ENCODE results near the gene SPTAN1.
A peak's percentile ranks its signal among the peaks of the same experiment; 100 is the strongest.
"Not testable (repeated sequence)": the region's sequence is repeated elsewhere in the genome, so short reads cannot be mapped to it uniquely, and the experiment has no call there.

The SPTAN1 gene

GRCh38 chr9:128632486-128632885 is 80.1 kb downstream of the SPTAN1 start:
- DNase-seq (ENCODE audit: low spot score) = no peak

- DNase-seq (ENCODE audit: low spot score) = no peak
Observed at GRCh38 chr9:128633057-128633456, 80.7 kb downstream of the SPTAN1 start.

GRCh38 chr9:128633601-128634000 is 81.2 kb downstream of the SPTAN1 start:
- no peak for DNase-seq (ENCODE audit: low spot score)

GRCh38 chr9:128634111-128634510 is 81.7 kb downstream of the SPTAN1 start:
- no peak for DNase-seq (ENCODE audit: low spot score)

DNA sequence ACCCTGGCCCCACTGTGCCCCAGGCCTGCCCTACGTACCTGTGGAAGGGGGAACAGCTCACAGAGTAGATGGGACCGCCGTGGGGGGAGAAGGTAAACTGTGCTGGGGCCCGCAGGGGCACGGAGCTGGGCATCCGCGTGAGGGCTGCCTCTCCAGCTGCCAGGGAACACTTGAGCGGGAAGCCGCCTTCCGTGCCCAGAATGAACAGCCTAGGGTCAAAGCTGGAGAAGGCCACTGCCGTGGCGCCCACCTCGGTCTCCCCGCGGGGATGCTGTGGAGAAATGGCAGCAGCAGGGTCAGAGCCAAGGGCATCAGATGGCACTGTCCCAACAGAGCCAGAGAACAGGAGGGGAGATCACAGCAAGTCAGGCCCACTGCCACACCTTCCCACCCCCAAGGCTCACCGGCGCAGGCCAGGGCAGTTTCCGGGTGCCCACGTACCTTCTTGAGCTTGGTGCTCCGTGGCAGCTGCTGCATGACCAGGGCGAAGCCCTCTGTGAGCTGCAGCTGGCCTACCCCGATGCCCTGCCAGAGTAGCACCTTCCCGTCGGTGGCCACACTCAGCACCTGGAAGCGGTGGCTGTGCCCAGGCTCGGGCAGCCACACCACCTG is 82.4 kb downstream of the SPTAN1 start:
- no peak for DNase-seq (ENCODE audit: low spot score)

DNA sequence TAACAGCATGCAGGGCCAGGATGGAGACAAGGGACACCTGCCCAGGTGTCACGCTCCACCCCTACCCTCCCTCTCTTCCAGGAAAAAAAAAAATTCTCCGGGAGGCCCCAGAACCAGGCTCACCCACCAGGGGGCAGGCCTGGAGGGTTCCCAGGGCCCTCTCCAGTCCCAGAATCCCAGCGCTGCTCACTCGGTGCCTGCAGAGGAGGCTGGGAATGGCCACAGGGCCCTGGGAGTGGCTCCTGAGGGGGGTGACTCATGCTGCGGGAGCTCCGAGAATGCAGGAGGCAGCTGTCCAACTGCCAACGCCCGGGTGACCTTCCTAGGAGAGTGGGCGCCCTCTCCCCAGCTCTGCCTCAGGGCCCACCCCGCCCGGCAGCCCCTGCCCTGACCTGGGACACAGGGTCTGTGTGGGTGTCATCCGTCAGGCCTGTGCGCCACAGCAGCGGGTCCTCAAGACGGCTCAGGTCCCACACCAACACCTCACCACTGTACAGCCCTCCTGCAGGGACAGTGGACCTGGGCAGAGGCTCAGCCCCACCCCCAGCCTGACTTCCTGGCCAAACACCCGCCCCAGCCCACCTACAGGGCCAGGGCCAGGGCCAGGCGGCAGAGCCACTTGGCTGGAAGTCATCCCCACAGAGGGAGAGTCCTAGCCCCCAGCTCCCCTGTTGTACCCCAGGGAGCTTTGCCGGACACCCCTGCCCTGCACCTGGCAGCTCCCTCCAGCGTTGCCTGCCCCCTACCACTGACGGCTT is 83.1 kb downstream of the SPTAN1 start:
- DNase-seq (ENCODE audit: low spot score) = no peak

- no peak for DNase-seq (ENCODE audit: low spot score)
Observed at GRCh38 chr9:128636024-128636390, 83.6 kb downstream of the SPTAN1 start.

DNA sequence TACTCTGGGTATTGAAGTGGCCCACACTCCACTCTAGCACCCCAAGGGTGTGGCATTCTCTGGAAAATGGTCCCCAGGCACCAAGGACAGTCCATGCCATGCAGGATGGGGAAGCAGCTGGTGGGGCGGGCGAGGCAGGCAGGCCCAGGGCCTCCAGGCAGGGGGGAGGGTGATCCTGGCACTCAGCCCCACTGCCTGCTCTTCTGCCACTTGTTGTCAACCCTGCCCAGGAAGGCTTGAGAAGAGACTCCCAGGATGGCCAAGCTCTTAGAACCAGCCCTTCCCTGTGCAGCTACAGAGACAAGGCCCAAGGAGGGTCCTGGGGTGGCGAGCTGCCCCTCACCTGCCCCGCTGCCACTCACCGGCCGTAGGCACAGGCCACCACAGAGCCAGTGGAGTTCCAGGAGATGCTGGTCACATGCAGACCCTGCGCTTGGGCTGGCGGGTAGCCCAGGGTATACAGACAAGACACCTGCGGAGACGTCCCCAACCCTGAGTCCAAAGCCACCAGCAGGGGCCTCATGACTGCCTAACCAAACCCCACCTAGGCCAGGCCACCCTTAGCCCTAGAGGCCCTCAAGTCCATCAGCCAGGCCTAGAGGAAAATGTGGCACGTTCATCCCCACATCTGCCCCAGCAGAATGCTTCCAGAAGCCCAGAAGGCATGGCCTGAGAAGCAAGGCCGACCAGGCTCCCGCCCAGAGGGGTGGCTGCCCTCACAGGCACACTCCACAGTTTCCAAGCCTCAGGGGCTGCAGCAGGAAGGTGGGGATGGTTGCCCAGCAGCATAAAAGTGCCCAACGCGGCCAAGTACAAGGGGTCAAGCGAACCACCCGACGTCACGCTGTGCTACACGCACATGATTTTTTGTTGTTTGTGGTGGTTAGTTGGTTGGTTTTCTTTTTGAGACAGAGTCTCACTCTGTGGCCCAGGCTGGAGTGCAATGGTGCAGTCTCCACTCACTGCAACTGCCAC is 84.5 kb downstream of the SPTAN1 start:
- DNase-seq (ENCODE audit: low spot score) = no peak

GRCh38 chr9:128637656-128638055 is 85.3 kb downstream of the SPTAN1 start:
- DNase-seq (ENCODE audit: low spot score) = no peak

GRCh38 chr9:128638580-128638979 is 86.2 kb downstream of the SPTAN1 start:
- no peak for DNase-seq (ENCODE audit: low spot score)

GRCh38 chr9:128640603-128641002 is 88.2 kb downstream of the SPTAN1 start:
- no peak for DNase-seq (ENCODE audit: low spot score)

DNA sequence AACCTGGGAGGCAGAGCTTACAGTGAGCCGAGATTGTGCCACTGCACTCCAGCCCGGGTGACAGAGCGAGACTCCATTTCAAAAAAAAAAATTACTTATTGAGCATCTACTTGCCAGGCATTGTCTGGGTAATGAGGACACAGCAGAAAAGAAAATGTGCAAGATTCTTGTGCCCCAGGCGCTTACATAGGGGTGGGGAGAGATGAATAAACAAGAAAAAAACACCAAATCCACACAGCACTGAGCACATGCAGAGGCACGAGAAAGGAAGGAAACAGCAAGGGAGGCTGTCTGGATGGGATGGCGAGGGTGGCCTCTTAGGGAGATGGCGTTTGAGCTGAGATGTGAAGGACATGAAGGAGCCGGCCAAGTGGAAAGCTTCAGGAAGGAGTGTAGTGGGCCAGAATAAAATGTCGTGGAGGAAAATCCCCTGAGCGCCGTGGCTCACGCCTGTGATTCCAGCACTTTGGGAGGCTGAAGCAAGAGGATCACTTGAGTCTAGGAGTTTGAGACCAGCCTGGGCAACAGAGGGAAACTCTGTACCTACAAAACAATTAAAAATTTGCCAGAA is 90.4 kb downstream of the SPTAN1 start:
- no peak for DNase-seq (ENCODE audit: low spot score)

DNA sequence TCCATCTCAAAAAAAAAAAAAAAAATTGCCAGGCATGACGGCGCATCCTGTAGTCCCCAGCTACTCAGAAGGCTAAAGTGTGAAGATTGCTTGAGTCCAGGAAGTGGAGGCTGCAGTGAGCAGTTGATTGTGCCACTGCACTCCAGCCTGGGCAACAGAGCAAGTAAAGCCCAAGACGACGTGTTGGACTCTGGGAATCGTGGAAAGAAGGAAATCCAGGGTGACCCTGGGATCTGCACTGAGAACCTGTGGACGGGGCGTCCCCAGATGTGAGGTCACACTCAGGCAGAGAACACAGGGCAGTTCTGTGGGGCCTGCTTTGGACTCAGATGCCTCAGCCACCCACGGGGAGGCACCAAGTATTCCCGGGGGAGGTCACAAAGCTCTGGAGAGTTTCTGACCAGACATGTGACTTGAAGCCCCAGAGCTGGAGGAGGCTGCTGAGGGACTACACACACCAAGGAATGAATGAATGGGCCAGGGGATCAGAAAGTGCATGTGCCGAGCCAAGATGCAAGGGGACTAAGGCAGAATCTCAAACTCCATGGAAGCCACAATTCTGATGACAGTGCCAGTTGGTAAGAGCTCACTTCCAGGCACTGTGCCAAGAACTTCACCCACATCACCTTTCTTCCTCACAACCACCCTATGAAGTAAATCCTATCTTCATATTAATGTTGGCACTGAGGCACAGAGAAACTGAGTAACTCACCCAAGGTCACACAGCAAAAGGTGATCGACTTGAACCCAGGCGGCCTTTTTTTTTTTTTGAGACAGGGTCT is 91.3 kb downstream of the SPTAN1 start:
- DNase-seq (ENCODE audit: low spot score) = peak; percentile 47

- not testable (repeated sequence) for DNase-seq (ENCODE audit: low spot score)
Observed at GRCh38 chr9:128648206-128648605, 95.8 kb downstream of the SPTAN1 start.

GRCh38 chr9:128651798-128652197 is 99.4 kb downstream of the SPTAN1 start:
- no peak for DNase-seq (ENCODE audit: low spot score)

- no peak for DNase-seq (ENCODE audit: low spot score)
Observed at GRCh38 chr9:128653908-128654307, 101.5 kb downstream of the SPTAN1 start.

- no peak for DNase-seq (ENCODE audit: low spot score)
Observed at GRCh38 chr9:128654481-128654880, 102.1 kb downstream of the SPTAN1 start.

DNA sequence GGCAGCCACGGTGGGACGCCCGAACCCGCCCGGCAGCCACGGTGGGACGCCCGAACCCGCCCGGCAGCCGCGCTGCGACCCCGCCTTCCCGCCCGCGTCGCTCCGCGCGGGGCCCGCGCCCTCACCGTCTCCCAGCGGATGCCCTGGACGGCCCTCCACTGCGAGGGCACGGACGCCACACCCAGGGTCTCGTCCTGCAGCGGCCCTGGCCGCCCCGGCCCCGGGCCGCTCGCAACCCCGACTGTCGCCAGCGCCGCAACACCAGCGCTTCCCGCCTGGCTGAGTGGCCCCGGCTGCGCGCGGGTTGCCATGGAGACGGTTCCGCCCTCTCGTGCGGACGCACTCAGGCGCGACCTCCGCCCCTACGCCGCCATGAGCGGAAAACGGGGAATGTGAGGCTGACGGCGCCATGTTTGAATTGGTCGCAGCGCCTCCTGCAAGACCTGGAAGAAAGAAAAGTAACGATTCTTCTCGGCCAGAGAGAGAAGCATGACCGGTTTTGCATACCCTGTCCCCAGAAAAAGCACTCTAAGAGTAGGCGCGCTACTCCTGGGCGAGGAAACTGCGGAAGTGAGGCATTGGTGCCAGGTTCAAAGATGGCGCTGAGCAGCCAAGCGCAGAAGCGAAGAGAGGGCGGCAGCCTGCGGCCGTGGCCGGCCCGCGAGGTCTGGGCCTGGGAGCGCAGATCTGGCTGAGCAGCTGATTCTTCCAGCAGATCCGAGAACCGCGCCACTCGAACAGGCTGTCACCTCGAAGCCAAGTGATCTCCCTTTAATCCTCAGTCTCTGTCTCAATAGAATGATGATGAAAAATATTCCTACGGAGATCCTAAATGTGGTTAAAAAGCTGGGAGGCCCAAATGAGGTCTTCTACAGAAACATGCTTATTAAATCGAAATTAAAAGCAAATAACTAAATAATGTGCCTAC is 104.3 kb downstream of the SPTAN1 start, which contains the start of gene DYNC2I2:
Gene DYNC2I2 (minus strand): TSS at position 432 of the 928 bp plus-strand sequence. CDS start 121 bp downstream, at position 311.
- peak; percentile 92 for DNase-seq (ENCODE audit: low spot score)

- DNase-seq (ENCODE audit: low spot score) = no peak
Observed at GRCh38 chr9:128657344-128657704, 104.9 kb downstream of the SPTAN1 start.

- DNase-seq (ENCODE audit: low spot score) = no peak
Observed at GRCh38 chr9:128657796-128658195, 105.4 kb downstream of the SPTAN1 start.
